Activated CD4-positive, alpha-beta T cell treated with anti-CD3 and anti-CD28 coated beads for 1 hour (primary cell): ENCODE data around the gene IFT57.
"Not testable (repeated sequence)": the region's sequence is repeated elsewhere in the genome, so short reads cannot be mapped to it uniquely, and the experiment has no call there.

ENCODE experiments used
- DNase-seq: peaks from one replicate; pipeline ENCODE4 v3.0.0-alpha.2; 2020

IFT57 gene

DNA sequence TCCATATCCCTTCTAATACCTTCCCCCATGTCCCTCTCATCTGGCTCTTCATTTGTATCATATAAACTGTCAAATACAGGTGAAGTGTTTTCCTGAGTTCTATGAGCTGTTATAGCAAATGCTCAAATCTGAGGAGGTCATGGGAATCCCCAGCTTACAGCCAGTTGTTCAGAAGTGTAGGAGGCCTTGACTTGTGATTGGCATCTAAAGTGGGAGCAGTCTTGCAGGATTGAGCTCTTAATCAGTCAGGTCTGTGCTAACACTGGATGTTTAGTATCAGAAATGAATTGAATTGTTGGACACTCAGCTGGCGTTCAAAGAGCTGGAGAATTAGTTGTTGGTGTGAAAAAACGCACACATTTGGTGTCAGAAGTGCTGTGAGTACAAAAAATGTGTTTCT is 65.0 kb downstream of the IFT57 start:
- DNase-seq, result no peak

- DNase-seq, result no peak
Observed at GRCh38 chr3:108156312-108156853, 65.8 kb downstream of the IFT57 start.

- DNase-seq, result not testable (repeated sequence)
Observed at GRCh38 chr3:108155642-108156041, 66.6 kb downstream of the IFT57 start.

DNA sequence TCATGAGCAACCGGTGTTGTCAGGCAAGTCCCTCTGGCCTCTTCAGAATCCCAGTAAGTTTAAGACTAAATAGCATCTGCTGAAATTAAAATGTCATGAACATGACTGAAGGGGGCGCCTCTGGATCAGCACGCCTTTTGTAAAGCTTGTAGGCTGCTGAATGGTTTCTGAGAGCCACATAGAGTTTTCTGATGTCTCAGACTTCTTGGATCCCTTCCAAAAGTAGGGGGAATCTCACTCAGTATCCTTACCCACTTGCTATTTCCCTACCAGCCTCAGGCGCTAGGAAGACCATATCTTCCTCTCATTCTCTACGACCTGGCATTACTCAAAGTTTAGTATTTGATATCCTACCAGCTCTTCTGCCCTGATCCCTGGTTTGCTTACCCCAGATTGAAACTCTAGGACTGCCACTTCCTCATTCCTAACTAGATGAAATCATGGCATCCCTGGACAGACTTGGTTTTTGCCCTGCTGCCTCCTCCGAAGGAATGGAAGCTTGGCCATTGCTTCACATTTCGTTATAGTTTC is 68.7 kb downstream of the IFT57 start:
- no peak for DNase-seq

GRCh38 chr3:108152274-108152673 is 70.0 kb downstream of the IFT57 start:
- no peak for DNase-seq

- no peak for DNase-seq
Observed at GRCh38 chr3:108150200-108150599, 72.0 kb downstream of the IFT57 start.

DNA sequence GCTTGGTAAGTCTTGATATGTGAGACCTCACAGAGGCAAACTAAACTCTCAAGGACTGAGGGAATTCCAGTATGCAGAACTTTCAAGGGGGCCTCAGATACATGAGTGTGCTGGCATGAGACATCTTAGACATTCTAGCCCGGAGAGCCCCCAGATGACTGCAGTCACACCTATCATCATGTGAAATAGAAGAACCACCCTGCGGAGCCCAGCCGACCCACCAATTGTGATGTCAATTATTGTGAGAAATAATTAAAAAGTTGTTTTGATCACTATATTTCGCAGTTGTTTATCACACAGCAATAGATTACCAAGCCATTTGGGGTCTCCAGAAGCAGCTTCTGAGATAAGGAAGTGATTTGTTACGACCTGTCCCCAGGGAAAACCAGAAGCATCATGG is 76.1 kb downstream of the IFT57 start:
- DNase-seq, result no peak

- no peak for DNase-seq
Observed at GRCh38 chr3:108145578-108145977, 76.6 kb downstream of the IFT57 start.

DNA sequence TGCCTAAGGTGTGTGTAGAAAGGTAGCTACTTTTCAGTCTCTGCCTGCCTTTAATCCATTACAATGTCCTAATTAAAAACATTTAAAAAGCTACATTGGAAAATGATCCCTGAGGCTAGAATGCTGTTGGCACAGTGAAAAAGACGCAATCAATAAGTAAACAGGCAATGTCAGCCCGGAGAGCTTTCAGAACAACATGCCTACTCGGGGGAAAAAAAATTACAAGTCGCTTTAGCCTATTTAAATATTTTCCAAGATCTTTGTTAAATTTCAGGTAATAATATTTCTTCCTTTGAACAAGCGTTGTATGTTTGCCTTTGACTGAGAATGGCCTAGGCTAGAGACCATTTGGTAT is 84.8 kb downstream of the IFT57 start:
- DNase-seq, result no peak

- no peak for DNase-seq
Observed at GRCh38 chr3:108136561-108137459, 85.4 kb downstream of the IFT57 start.

- DNase-seq, result no peak
Observed at GRCh38 chr3:108134555-108134880, 87.7 kb downstream of the IFT57 start.

DNA sequence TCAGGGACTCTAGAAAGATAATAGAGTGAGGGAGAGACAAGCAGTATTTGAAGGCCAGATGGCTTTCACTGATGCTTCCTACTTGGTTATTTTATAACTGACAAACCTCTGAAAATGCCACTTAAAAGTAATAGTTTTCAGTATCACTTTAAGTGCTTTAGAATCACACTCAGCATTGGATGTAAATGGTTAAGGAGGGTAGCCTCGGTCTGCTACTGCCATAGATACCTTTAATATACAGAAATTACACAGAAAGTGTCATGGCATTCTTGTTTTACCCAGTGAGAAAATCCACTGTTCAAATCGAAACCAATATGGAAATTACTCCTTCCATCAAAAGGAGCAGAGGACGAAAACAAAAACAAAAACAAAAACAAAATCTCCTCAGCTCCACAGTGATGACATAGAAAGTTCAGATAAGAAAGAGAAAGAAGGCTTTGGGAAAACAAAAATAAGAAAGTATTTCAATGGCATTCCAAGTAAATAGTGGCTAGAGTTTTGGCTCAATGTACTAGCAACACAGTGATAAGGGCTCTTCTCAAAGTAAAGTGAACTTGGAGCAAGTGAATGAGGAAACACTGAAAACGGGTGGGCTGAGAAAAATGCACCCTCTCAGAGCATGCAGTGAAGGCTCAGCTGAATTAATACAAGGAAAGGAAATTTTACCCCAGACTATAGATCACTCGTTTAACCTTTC is 88.2 kb downstream of the IFT57 start:
- no peak for DNase-seq

DNA sequence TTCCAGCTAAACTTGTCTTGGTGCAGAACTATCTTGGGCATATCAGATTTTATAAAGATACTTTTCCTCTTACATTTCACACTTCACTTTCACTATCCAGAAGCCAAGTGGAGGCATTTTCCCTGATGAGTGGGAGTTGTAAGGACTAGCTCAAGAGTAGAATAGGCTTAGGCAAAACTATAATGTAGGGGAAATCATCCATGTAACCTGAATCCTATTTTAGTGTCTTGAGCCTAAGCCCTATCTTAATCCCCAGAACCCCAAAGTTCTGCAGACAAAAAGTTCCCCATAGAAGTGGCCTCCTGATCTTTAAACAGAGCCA is 89.2 kb downstream of the IFT57 start:
- DNase-seq, result no peak

- DNase-seq, result no peak
Observed at GRCh38 chr3:108131475-108132134, 90.6 kb downstream of the IFT57 start.

- DNase-seq, result no peak
Observed at GRCh38 chr3:108130701-108131474, 91.3 kb downstream of the IFT57 start.

DNA sequence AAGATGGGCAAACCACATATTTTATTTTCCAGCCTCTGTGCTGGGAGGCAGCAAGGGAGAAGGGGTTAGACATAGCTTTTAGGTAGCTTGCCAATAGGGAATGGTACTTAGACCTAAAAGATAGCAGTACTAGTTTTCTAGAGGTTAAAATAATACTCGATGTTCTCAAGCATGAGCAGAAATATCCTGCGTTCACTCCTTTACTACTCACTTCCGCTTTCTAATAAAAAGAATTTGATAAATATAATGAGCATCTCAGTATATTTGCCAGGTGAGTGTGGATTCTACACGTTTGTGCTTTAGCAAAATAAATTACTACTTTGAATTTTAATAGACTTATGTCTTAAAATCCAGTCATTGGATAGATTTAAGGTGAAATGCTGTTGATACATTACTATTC is 92.0 kb downstream of the IFT57 start:
- DNase-seq, result no peak

GRCh38 chr3:108127301-108127988 is 94.8 kb downstream of the IFT57 start:
- peak; percentile 43 for DNase-seq

GRCh38 chr3:108126348-108126747 is 95.9 kb downstream of the IFT57 start:
- DNase-seq, result no peak

- DNase-seq, result peak; percentile 36
Observed at GRCh38 chr3:108125550-108126071, 96.6 kb downstream of the IFT57 start.

GRCh38 chr3:108125153-108125543 is 97.1 kb downstream of the IFT57 start:
- no peak for DNase-seq

GRCh38 chr3:108124337-108125152 is 97.7 kb downstream of the IFT57 start:
- peak; percentile 55 for DNase-seq
